HCT116 (cell line): ENCODE results near the gene AGAP2. TPM values are rescaled to one million over a fixed set of nuclear protein-coding genes. Genes with fewer than 3 reads are reported as not detected.
A peak's percentile ranks its signal among the peaks of the same experiment; 100 is the strongest.

Experiments
- ATAC-seq: fragments of 200-7000 bp; cut with Tn5 transposase; 2 replicates; pipeline ENCODE4 v1.9.1; 2020; ENCODE audit warnings: mild to moderate bottlenecking, moderate library complexity
- BruUV-seq: library from RNA; stranded (reverse); fragments of 400-500 nt; replicated peaks from 2 replicates; lab custom pipeline; 2021; lab: Mats Ljungman, UMichigan
- CTCF ChIA-PET: fragments of 300-600 bp; sonication (Branson Sonifier 250); formaldehyde crosslinking; loops from one replicate; lab custom pipeline; 2021; ENCODE audit warnings: antibody characterized with exemption; lab: Charles Lee
- POLR2A ChIA-PET: fragments of 300-600, 350-600 bp; sonication (Branson Sonifier 250); formaldehyde crosslinking; loops from one replicate; lab custom pipeline; 2021; ENCODE audit warnings: antibody characterized with exemption; lab: Charles Lee
- RAD21 ChIA-PET, 2 experiments: fragments of 300-600 bp; sonication (Branson Sonifier 250); formaldehyde crosslinking; loops; one replicate each; lab custom pipeline; 2023; ENCODE audit warnings: low total read pairs in 2 of 2; ENCODE audit not compliant: uncharacterized antibody in 2 of 2, unreplicated experiment in 2 of 2, low non-redundant PET in 1 of 2; lab: Charles Lee
- DNase-seq: peaks from one replicate; pipeline ENCODE4 v3.0.0-alpha.2; 2010; ENCODE audit warnings: low read depth, low spot score
- H2AFZ ChIP-seq: fragments of 200-600 bp; shearing (Covaris generic), sonication (generic); 2 replicates; pipeline ENCODE4 v1.6.1; 2017; ENCODE audit warnings: low read depth, mixed run types, mixed read lengths, antibody characterized with exemption, low read length; ENCODE audit not compliant: poor library complexity, severe bottlenecking
- H3K27ac ChIP-seq: 2 replicates; pipeline ENCODE4 v1.5.1; 2012; ENCODE audit warnings: low read depth, low read length
- H3K27me3 ChIP-seq: fragments of 200-600 bp; sonication (generic); 2 replicates; pipeline ENCODE4 v1.6.1; 2016; ENCODE audit warnings: mixed run types, low read length, mixed read lengths; ENCODE audit not compliant: insufficient read depth
- H3K36me3 ChIP-seq, 2 experiments: fragments of 200-500 bp in 1 of 2; fragments of 200-600 bp in 1 of 2; sonication (Bioruptor generic) in 1 of 2; sonication (generic) in 1 of 2; 2 replicates each; pipeline versions ENCODE4 v1.5.1 to v1.6.1; 2014 to 2016; ENCODE audit warnings: low read length in 2 of 2, inconsistent platforms in 1 of 2, mixed read lengths in 1 of 2, mixed run types in 1 of 2; ENCODE audit not compliant: insufficient read depth in 2 of 2, control insufficient read depth in 1 of 2
- H3K4me1 ChIP-seq, 2 experiments: fragments of 200-600 bp in 1 of 2; sonication (generic) in 1 of 2; 2 replicates each; pipeline versions ENCODE4 v1.5.1 to v1.6.1; 2012 to 2017; ENCODE audit warnings: low read length in 2 of 2, inconsistent platforms in 1 of 2, mild to moderate bottlenecking in 1 of 2, mixed read lengths in 1 of 2, mixed run types in 1 of 2, moderate library complexity in 1 of 2; ENCODE audit not compliant: insufficient read depth in 2 of 2, control insufficient read depth in 1 of 2
- H3K4me2 ChIP-seq: fragments of 200-600 bp; sonication (generic); 2 replicates; pipeline ENCODE4 v1.6.1; 2017; ENCODE audit warnings: mixed run types, low read length, mixed read lengths
- H3K4me3 ChIP-seq, 2 experiments: fragments of 200-600 bp in 1 of 2; sonication (generic) in 1 of 2; replicated peaks in 1 of 2; 2 replicates each; pipeline ENCODE4 v1.5.1; 2011 to 2016; ENCODE audit warnings: low read length in 2 of 2, control low read depth in 1 of 2, low read depth in 1 of 2, mild to moderate bottlenecking in 1 of 2, mixed read lengths in 1 of 2, mixed run types in 1 of 2
- H3K79me2 ChIP-seq: fragments of 200-600 bp; sonication (generic); 2 replicates; pipeline ENCODE4 v1.6.1; 2017; ENCODE audit warnings: mild to moderate bottlenecking, mixed run types, low read length, moderate library complexity, mixed read lengths; ENCODE audit not compliant: insufficient read depth
- H3K9ac ChIP-seq: fragments of 200-600 bp; sonication (generic); 2 replicates; pipeline ENCODE4 v1.6.1; 2016; ENCODE audit warnings: low read length, mixed read lengths
- H3K9me2 ChIP-seq: fragments of 200-600 bp; sonication (generic), shearing (Covaris generic); 2 replicates; pipeline ENCODE4 v1.6.1; 2017; ENCODE audit warnings: mixed run types, mild to moderate bottlenecking, moderate library complexity; ENCODE audit not compliant: insufficient read depth
- H3K9me3 ChIP-seq, 2 experiments: fragments of 200-500 bp in 1 of 2; fragments of 200-600 bp in 1 of 2; sonication (Bioruptor generic) in 1 of 2; sonication (generic) in 1 of 2; 2 replicates each; pipeline ENCODE4 v1.6.1; 2014 to 2017; ENCODE audit warnings: low read length in 2 of 2, mixed read lengths in 2 of 2, inconsistent platforms in 1 of 2, low read depth in 1 of 2, mild to moderate bottlenecking in 1 of 2, mixed run types in 1 of 2, moderate library complexity in 1 of 2; ENCODE audit not compliant: control insufficient read depth in 1 of 2, insufficient read depth in 1 of 2
- H4K20me1 ChIP-seq: fragments of 200-600 bp; sonication (generic), shearing (Covaris generic); 2 replicates; pipeline ENCODE4 v1.6.1; 2017; ENCODE audit warnings: mixed run types, mild to moderate bottlenecking, moderate library complexity; ENCODE audit not compliant: insufficient read depth
- CBX3 ChIP-seq: IDR thresholded peaks from 2 replicates; pipeline ENCODE4 v1.6.1; 2012; ENCODE audit warnings: low read depth
- CEBPB ChIP-seq: IDR thresholded peaks from 2 replicates; pipeline ENCODE4 v1.6.1; 2012; ENCODE audit warnings: low read depth
- ELF1 ChIP-seq: IDR thresholded peaks from 2 replicates; pipeline ENCODE4 v1.6.1; 2012; ENCODE audit warnings: low read depth, borderline replicate concordance
- EZH2 ChIP-seq: fragments of 200-600 bp; sonication (generic); IDR thresholded peaks from 2 replicates; pipeline ENCODE4 v1.6.1; 2017; ENCODE audit warnings: antibody characterized with exemption, mixed run types
- EZH2phosphoT487 ChIP-seq: fragments of 200-600 bp; IDR thresholded peaks from 2 replicates; pipeline ENCODE4 v1.6.1; 2018; ENCODE audit warnings: antibody characterized with exemption, borderline replicate concordance
- JUND ChIP-seq: IDR thresholded peaks from 2 replicates; pipeline ENCODE4 v1.6.1; 2012
- MAX ChIP-seq: IDR thresholded peaks from 2 replicates; pipeline ENCODE4 v1.6.1; 2012
- POLR2A ChIP-seq: IDR thresholded peaks from 2 replicates; pipeline ENCODE4 v1.7.0; 2011; ENCODE audit warnings: borderline replicate concordance; ENCODE audit not compliant: insufficient read depth, insufficient read length; ENCODE audit errors: extremely low read depth
- RAD21 ChIP-seq: IDR thresholded peaks from 2 replicates; pipeline ENCODE4 v1.6.1; 2012; ENCODE audit warnings: low read depth, mild to moderate bottlenecking
- SRF ChIP-seq: IDR thresholded peaks from 2 replicates; pipeline ENCODE4 v1.6.1; 2012; ENCODE audit warnings: low read depth
- YY1 ChIP-seq: IDR thresholded peaks from 2 replicates; pipeline ENCODE4 v1.6.1; 2011; ENCODE audit warnings: low read length, low read depth, moderate library complexity, mild to moderate bottlenecking; ENCODE audit not compliant: insufficient replicate concordance; ENCODE audit errors: extremely low read depth
- ZNF274 ChIP-seq: fragments of 200-500 bp; sonication (Bioruptor generic); IDR thresholded peaks from 2 replicates; pipeline ENCODE4 v1.6.1; 2014; ENCODE audit warnings: mild to moderate bottlenecking, low read depth, low read length, inconsistent platforms
- intact Hi-C: fragments of 100-400 bp; cut with micrococcal nuclease; formaldehyde crosslinking; loops from 2 replicates; pipeline ENCODE4 v1.10.0; 2022
- total RNA-seq: library from RNA; stranded (reverse); gene quantifications from one replicate; pipeline ENCODE4 v1.2.1, GENCODE V29; 2021; ENCODE audit not compliant: unreplicated experiment
- TF ChIP-seq, protein P1 (sequence below), 3 experiments: fragments of 200-600 bp in 1 of 3; sonication (generic) in 1 of 3; IDR thresholded peaks in 2 of 3; conservative IDR thresholded peaks in 1 of 3; 2 replicates each; pipeline ENCODE4 v1.5.1; 2012 to 2017; ENCODE audit warnings: low read depth in 2 of 3, low read length in 2 of 3, antibody characterized with exemption in 1 of 3, borderline replicate concordance in 1 of 3, control low read depth in 1 of 3, mild to moderate bottlenecking in 1 of 3, mixed read lengths in 1 of 3, mixed run types in 1 of 3, moderate library complexity in 1 of 3; ENCODE audit not compliant: insufficient read depth in 1 of 3

AGAP2 gene
- total RNA-seq, 1 experiment from 2014 or later: 15.8 TPM

DNA sequence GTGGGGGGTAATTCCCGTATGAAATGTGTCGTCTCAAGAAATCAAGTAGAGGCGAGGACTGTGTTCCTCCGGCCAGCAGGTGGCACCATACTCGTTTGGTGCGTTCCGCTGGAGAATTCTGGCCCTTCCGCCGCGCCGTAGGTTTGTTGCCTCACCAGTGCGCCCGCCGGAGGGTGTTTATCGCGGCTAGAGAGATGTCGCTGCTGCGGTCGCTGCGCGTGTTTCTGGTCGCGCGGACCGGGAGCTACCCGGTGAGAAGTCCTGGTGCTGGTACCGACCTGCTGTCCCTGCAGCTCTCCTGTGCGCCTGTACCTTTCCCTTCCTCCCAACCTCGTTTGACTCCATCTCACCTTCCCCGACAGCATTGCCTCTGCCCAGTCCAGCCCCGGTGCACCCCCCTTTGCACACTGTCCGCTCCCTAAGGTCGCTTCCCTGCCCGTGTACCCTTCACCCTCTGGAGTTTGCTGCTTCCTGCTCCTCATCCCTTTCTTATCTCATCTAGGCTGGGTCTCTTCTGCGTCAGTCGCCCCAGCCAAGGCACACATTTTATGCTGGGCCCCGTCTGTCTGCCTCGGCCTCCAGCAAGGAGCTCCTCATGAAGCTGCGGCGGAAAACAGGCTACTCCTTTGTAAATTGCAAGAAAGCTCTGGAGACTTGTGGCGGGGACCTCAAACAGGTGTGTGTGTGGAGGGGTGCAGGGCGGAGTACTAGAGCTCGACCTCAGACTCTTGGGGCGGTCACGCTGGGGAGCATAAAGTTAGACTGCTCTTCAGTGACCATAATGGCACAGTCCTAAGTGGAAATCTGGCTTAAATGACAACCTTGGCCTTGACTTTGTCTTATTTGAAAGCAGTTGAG is 44.3 kb upstream of the AGAP2 start, which contains the start of gene TSFM (continued):
- TF ChIP-seq, protein P1, sequence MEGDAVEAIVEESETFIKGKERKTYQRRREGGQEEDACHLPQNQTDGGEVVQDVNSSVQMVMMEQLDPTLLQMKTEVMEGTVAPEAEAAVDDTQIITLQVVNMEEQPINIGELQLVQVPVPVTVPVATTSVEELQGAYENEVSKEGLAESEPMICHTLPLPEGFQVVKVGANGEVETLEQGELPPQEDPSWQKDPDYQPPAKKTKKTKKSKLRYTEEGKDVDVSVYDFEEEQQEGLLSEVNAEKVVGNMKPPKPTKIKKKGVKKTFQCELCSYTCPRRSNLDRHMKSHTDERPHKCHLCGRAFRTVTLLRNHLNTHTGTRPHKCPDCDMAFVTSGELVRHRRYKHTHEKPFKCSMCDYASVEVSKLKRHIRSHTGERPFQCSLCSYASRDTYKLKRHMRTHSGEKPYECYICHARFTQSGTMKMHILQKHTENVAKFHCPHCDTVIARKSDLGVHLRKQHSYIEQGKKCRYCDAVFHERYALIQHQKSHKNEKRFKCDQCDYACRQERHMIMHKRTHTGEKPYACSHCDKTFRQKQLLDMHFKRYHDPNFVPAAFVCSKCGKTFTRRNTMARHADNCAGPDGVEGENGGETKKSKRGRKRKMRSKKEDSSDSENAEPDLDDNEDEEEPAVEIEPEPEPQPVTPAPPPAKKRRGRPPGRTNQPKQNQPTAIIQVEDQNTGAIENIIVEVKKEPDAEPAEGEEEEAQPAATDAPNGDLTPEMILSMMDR (IDR thresholded peaks at IDR 0.05 in 2 of 3, conservative IDR thresholded peaks at IDR 0.05 in 1 of 3; ENCODE audit: borderline replicate concordance in 1 of 3, insufficient read depth in 1 of 3, low read depth in 2 of 3, low read length in 2 of 3): peak; percentile 76 to 93 (median 85)
- TF ChIP-seq POLR2A: peak; percentile 79

DNA sequence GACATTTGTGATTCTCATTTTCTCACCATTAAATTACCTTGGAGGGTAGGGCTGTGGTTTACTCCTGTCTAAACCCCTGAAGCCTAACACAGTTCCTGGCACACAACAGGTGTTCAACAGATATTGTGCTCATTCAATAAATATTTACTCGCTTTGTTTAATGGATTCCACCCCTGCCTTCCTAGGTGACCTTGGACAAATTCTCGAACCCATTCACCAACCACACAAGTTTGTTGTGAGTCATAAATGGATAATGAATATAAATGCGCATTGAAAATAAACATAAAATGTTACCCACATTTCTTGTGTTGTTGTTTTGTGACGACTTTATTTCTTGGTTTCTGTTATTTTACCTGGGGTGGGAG is 43.7 kb upstream of the AGAP2 start:
- Histone ChIP-seq H3K27ac (no peak overlapping the region), H3K27me3 (no peaks in the 10 kb centered on the region), H3K36me3 (peaks cover 13 to 19% of the 10 kb centered on the region in 2 experiments; a peak in 3 of 4 replicates), H2AFZ (no peak overlapping the region), H3K4me2 (peak overlapping the region; percentile 74), H3K9me2 (no peaks in the 10 kb centered on the region), H3K79me2 (peaks cover 44% of the 10 kb centered on the region), H4K20me1 (no peaks in the 10 kb centered on the region), H3K9ac (peak overlapping the region; percentile 1; the same call in 1 of the 2 replicates), H3K4me1 (peaks cover 6 to 10% of the 10 kb centered on the region in 2 experiments), H3K4me3 (peak overlapping the region; percentile 98 to 100), H3K9me3 (no peaks in the 10 kb centered on the region)
- TF ChIP-seq EZH2phosphoT487: no peak
- no peak for TF ChIP-seq EZH2
- TF ChIP-seq JUND: no peak
- TF ChIP-seq CBX3: no peak
- TF ChIP-seq ELF1: no peak
- TF ChIP-seq ZNF274: no peak
- TF ChIP-seq YY1: no peak
- no peak for TF ChIP-seq MAX
- TF ChIP-seq, protein P1 (IDR thresholded peaks at IDR 0.05 in 2 of 3, conservative IDR thresholded peaks at IDR 0.05 in 1 of 3; ENCODE audit: borderline replicate concordance in 1 of 3, insufficient read depth in 1 of 3, low read depth in 2 of 3, low read length in 2 of 3): no peak
- TF ChIP-seq SRF: no peak
- no peak for TF ChIP-seq RAD21
- no peak for TF ChIP-seq CEBPB
- ChIA-PET CTCF (interaction anchor here (1.1 to 1.2 kb wide), 3 partner anchors 10 to 23 kb away, joined by 3 to 6 read pairs (median 4); partner anchors contain the start of genes EEF1AKMT3 and METTL1), POLR2A (interaction anchor here (1.7 kb wide), 1 partner anchor 15 kb away, joined by 5 read pairs; the partner anchor contains the start of gene CYP27B1), RAD21 (no interaction called here)
- DNase-seq (no peak), ATAC-seq (peak; percentile 18)
- intact Hi-C loops: loop anchor here (1.0 kb wide), 1 partner anchor 10 kb away; the partner anchor contains the start of genes EEF1AKMT3 and METTL1
- no TSS peak for BruUV-seq
